Measurements from ENCODE around the gene AXL.

- TF ChIP-seq CTCF (IDR thresholded peaks at IDR 0.05; ENCODE audit: poor library complexity), result no peak
- no peak for TF ChIP-seq EZH2 (IDR thresholded peaks at IDR 0.05; ENCODE audit: borderline replicate concordance)
Observed at GRCh38 chr19:41302624-41303351, 83.8 kb downstream of the AXL start.
